Measurements from ENCODE around the gene QSER1. TPM values are rescaled to one million over a fixed set of nuclear protein-coding genes. Genes with fewer than 3 reads are reported as not detected.

Gene QSER1
- total RNA-seq, 1 experiment from 2014 or later: 23.5 TPM

Other genes with a start within 250 kb of the QSER1 start
- not detected in 2 replicates for gene CCDC73, start 98.1 kb upstream of the QSER1 start, total RNA-seq (2014; rRNA removed; shearing (Covaris generic))
- 0.25 TPM in 2 replicates for gene PRRG4, start 62.9 kb upstream of the QSER1 start, total RNA-seq (2014; rRNA removed; shearing (Covaris generic))
- 6.0 and 6.9 TPM in 2 replicates for gene DEPDC7, start 123.1 kb downstream of the QSER1 start, total RNA-seq (2014; rRNA removed; shearing (Covaris generic))
- 10.6 and 12.5 TPM in 2 replicates for gene TCP11L1, start 146.8 kb downstream of the QSER1 start, total RNA-seq (2014; rRNA removed; shearing (Covaris generic))